GM12872 (cell line): Measurements from ENCODE around the gene DIP2C.

Source experiments
- TF ChIP-seq, protein P1 (sequence below): IDR thresholded peaks from 3 replicates; pipeline ENCODE4 v1.5.1; 2011; ENCODE audit warnings: low read depth, mild to moderate bottlenecking, low read length, moderate library complexity; ENCODE audit not compliant: insufficient read depth

The DIP2C gene

DNA sequence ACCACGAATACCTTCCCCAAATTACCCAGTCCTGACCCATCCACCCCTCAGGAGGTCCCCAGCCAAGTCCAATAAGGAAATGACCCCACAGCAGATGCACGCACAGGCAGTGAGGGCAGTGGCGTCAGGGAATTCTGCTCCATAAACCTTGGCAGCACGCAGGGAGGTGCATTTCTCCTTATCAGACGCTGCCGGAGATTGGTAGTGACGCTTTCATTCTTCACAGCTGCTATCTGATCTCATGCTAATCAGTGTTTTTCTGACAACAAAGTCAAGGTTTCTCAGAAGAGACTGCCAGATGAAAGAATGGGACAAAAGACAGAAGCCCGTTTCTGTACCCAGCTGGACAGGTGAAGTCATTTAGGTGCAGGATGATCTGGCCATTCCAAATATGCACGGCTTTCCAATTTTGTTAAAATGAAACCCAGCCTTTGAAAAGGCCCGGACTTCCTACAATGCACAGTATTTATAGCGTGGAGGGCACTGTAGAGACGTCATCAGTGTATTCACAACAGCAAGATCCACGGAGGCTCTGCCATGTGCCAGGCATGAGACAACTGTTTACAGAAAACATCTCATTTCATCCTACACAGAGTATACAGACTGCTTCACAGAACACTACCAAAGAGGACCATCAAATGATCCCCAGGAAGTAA is 35.3 kb downstream of the DIP2C start:
- TF ChIP-seq, protein P1, sequence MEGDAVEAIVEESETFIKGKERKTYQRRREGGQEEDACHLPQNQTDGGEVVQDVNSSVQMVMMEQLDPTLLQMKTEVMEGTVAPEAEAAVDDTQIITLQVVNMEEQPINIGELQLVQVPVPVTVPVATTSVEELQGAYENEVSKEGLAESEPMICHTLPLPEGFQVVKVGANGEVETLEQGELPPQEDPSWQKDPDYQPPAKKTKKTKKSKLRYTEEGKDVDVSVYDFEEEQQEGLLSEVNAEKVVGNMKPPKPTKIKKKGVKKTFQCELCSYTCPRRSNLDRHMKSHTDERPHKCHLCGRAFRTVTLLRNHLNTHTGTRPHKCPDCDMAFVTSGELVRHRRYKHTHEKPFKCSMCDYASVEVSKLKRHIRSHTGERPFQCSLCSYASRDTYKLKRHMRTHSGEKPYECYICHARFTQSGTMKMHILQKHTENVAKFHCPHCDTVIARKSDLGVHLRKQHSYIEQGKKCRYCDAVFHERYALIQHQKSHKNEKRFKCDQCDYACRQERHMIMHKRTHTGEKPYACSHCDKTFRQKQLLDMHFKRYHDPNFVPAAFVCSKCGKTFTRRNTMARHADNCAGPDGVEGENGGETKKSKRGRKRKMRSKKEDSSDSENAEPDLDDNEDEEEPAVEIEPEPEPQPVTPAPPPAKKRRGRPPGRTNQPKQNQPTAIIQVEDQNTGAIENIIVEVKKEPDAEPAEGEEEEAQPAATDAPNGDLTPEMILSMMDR = no peak

- TF ChIP-seq, protein P1 = no peak
These were observed 37.2 kb downstream of the DIP2C start for GRCh38 chr10:652233-652632.

GRCh38 chr10:651692-652091 is 37.8 kb downstream of the DIP2C start:
- TF ChIP-seq, protein P1 = no peak

GRCh38 chr10:650886-651615 is 38.4 kb downstream of the DIP2C start:
- TF ChIP-seq, protein P1 = no peak

- TF ChIP-seq, protein P1 = no peak
These were observed 39.0 kb downstream of the DIP2C start for GRCh38 chr10:650441-650851.

DNA sequence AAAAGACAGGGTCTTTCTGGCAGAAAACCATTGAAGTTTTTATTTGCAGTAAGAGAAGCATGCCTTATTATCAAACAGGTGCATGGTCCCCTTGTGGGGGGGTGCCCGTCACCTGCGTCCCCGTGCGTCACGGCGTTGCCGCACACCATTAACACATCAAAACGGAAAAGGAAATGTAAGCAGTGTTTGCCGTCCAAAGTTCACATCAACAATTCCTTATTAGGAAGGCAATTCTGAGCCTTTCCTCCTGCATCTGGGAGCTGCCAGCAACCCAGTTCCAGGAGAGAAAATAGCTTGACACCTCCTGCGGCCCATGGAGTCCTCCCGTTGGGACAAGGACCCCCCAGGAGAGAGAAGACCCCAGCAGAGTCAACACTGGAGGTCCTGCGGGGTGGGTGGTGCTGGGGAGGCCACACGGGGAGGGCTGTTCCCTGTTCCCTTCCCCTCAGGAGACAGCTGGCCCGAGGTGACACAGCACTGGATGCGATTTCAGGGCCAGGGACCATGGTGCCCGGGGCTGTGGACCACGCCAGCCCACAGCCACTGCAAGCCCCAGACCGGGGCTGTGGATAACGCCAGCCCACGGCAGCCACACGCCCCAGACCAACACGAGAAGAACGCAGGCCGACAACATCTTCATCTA is 39.5 kb downstream of the DIP2C start:
- TF ChIP-seq, protein P1 = no peak

DNA sequence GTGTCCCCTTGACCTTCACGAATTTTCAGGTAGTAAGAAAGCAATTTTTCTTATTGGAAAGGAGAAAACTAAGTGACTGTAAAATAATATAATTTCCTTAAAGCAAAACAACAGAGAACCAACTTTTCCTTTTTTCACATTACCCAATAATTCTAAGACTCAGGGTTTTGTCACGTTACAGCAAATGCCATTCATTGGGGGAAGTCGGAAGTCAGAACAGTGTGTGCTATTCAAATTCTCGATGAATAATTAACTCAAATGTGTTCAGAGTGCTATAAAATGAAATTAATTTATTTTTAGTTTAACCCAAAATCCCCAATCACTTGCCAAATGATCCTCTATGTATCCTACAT is 40.0 kb downstream of the DIP2C start:
- TF ChIP-seq, protein P1 = no peak
